ENCODE results near the gene LAMC1. TPM values are rescaled to one million over a fixed set of nuclear protein-coding genes. Genes with fewer than 3 reads are reported as not detected.
"Not testable (repeated sequence)": the region's sequence is repeated elsewhere in the genome, so short reads cannot be mapped to it uniquely, and the experiment has no call there.

Gene LAMC1
- total RNA-seq, 4 donors from 2014 or later: 58.3 to 124 (median 77.6) TPM

DNA sequence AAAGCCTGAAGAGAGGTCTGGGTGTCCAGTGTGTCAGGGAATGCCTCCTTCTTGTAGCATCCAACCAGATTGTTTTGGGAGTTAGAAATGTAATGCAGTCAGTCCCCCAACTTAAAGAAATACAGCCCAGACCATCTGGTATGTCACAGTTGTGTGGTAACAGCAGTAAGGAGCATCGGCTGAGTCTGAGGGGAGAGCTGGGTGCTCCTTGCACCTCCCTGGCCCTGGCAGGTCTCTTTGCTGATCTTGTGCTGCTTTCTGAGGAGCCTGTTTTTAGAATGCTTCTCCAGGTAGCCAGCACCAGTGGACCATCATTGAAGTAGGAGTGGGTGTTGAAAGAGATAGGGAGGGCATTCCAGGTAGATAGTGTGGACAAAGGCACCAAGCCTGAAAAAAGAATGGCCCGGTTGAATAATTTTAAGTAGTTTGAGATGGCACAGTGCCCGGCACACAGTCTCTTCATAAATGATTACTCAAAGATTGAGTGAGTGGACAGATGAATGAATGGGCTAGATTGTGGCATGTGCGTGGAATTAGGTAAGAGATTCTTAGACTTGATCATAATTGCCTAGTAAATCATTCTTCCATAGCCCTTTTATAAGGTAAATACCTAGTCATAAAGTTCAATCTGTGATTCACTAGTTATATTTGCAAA, 46.5 kb downstream of the LAMC1 start:
- TF ChIP-seq POLR2A (IDR thresholded peaks at IDR 0.05): no peak
- TF ChIP-seq EP300 (IDR thresholded peaks at IDR 0.05): no peak
- TF ChIP-seq POLR2AphosphoS5 (IDR thresholded peaks at IDR 0.05): no peak
- TF ChIP-seq, protein P1, sequence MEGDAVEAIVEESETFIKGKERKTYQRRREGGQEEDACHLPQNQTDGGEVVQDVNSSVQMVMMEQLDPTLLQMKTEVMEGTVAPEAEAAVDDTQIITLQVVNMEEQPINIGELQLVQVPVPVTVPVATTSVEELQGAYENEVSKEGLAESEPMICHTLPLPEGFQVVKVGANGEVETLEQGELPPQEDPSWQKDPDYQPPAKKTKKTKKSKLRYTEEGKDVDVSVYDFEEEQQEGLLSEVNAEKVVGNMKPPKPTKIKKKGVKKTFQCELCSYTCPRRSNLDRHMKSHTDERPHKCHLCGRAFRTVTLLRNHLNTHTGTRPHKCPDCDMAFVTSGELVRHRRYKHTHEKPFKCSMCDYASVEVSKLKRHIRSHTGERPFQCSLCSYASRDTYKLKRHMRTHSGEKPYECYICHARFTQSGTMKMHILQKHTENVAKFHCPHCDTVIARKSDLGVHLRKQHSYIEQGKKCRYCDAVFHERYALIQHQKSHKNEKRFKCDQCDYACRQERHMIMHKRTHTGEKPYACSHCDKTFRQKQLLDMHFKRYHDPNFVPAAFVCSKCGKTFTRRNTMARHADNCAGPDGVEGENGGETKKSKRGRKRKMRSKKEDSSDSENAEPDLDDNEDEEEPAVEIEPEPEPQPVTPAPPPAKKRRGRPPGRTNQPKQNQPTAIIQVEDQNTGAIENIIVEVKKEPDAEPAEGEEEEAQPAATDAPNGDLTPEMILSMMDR (IDR thresholded peaks at IDR 0.05): no peak
- H3K4me1 ChIP-seq: peaks cover 23% of the 10 kb centered on the region
- H3K27ac ChIP-seq: no peak overlapping the region
- H3K27me3 ChIP-seq: no peaks in the 10 kb centered on the region
- H3K9me3 ChIP-seq: no peaks in the 10 kb centered on the region
- H3K36me3 ChIP-seq: no peaks in the 10 kb centered on the region
- WGBS: 73% methylated on average over 4 of the region's 4 CpGs
- no peak overlapping the region for H3K4me3 ChIP-seq
- no peak for DNase-seq (ENCODE audit: low spot score in 2 of 2)

DNA sequence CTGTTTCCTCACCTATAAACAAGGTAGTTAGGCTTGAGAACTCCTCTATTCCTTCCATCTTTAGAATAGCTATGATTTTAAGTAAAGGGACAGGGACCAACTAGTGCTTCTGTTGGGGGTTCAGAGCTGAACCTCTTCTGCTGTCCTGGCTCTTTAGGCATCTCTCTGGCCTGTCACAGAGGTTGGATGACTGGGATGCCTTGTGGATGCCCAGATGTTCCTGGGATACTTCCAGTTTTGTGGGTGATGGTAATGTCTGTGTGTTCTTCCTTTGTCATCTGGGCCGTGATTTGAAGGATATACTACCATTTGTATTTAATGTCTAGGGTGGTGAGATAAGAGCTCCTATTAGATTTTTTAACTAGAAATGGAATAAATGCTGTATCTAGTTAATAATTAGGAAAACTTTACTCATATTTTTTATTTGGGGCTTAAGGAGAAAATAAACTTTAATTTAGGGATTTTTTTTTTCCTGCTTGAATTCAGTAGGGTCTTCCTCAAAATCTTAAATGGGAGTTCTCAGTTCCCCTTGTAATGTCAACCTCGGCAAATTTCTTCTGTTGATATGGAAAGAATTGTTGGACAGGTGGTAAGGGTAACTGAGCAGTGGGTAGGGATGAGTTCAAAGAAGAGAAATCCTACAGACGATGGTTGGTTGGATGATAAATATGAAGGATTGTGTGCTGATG, 47.2 kb downstream of the LAMC1 start:
- Histone ChIP-seq H3K36me3 (no peaks in the 10 kb centered on the region), H3K4me3 (no peak overlapping the region), H3K4me1 (peaks cover 24% of the 10 kb centered on the region), H3K27ac (no peak overlapping the region), H3K9me3 (no peaks in the 10 kb centered on the region), H3K27me3 (no peaks in the 10 kb centered on the region)
- DNase-seq (ENCODE audit: low spot score in 2 of 2): no peak
- TF ChIP-seq, protein P1 (IDR thresholded peaks at IDR 0.05): no peak
- TF ChIP-seq EP300 (IDR thresholded peaks at IDR 0.05) (no peak), POLR2A (IDR thresholded peaks at IDR 0.05) (no peak), POLR2AphosphoS5 (IDR thresholded peaks at IDR 0.05) (no peak)
- 77% methylated on average over 3 of the region's 3 CpGs for WGBS

DNA sequence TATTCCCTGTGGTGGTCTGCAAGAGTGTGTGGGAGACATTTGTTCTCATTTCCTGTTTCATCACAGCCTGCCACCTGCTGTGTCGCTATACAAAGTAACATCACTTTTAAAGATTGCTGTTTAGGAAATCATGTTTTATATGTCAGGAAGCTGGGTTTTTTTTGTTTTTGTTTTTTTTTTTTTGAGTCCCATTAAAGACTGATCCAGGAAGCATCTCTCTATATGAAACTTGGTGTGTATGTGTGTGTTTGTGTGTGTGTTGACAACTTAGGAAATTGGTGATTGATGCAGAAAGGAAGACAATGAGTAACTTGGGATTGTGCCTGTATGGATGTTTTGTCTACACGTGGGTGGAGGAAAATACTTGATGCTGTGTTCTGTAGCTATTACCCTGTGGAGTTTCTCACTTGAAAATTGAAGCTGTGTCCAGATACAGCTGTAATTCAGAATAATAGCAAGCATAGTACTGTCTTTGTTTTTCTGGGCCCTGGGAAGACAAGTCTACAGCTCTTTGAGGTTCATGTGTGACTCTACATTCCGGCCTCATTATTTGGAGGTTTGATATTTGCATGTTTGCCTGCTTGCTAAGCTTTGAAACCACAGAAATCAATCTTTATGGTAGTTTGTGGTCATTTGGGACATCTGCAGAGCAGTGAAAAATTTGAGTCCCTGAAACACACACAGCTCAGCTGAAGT, 47.9 kb downstream of the LAMC1 start:
- 41% methylated on average over 3 of the region's 3 CpGs for WGBS
- no peak for TF ChIP-seq POLR2AphosphoS5 (IDR thresholded peaks at IDR 0.05)
- TF ChIP-seq POLR2A (IDR thresholded peaks at IDR 0.05): no peak
- TF ChIP-seq, protein P1 (IDR thresholded peaks at IDR 0.05): no peak
- no peak for TF ChIP-seq EP300 (IDR thresholded peaks at IDR 0.05)
- peaks cover 30% of the 10 kb centered on the region for H3K4me1 ChIP-seq
- H3K27me3 ChIP-seq: no peaks in the 10 kb centered on the region
- no peak overlapping the region for H3K27ac ChIP-seq
- H3K36me3 ChIP-seq: no peaks in the 10 kb centered on the region
- H3K4me3 ChIP-seq: no peak overlapping the region
- DNase-seq (ENCODE audit: low spot score in 2 of 2): no peak
- H3K9me3 ChIP-seq: no peaks in the 10 kb centered on the region

DNA sequence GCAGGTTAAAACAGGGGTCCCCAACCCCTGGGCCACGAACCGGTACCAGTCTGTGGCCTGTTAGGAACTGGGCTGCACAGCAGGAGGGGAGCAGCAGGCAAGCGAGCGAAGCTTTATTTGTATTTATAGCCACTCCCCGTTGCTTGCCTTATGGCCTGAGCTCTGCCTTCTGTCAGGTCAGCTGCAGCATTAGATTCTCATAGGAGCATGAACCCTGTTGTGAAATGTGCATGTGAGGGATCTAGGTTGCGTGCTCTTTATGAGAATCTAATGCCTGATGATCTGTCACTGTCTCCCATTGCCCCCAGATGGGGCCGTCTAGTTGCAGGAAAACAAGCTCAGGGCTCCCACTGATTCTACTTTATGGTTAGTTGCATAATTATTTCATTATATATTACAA, 49.4 kb downstream of the LAMC1 start:
- H3K27ac ChIP-seq; H3K36me3 ChIP-seq; H3K4me3 ChIP-seq; DNase-seq (ENCODE audit: low spot score in 2 of 2); H3K9me3 ChIP-seq; H3K27me3 ChIP-seq: not testable (repeated sequence)
- H3K4me1 ChIP-seq: peaks cover 35% of the 10 kb centered on the region
- 90% methylated on average over 7 of the region's 7 CpGs for WGBS

DNA sequence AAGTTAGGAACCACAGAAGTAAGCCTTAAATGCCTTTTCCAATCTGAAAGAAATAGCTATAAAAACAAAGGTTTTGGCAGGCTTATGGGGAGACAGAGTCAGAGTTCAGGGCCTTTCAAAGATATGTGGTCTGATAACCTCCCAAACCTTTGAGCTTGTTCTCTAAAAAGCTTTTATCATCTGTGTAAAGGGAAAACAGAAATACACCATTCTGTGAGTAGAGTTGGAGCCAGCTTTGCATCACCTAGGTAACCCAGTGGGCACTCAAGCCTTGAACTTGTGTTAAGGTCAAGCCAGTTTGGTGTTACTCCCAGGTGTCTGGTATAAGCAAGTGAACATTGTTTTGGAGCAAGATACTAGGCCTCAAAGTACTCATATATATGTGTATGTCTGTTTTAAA, 50.1 kb downstream of the LAMC1 start:
- no peak overlapping the region for H3K27ac ChIP-seq
- H3K27me3 ChIP-seq: no peaks in the 10 kb centered on the region
- DNase-seq (ENCODE audit: low spot score in 2 of 2): no peak
- no peak overlapping the region for H3K4me3 ChIP-seq
- no peaks in the 10 kb centered on the region for H3K9me3 ChIP-seq
- H3K36me3 ChIP-seq: no peaks in the 10 kb centered on the region
- H3K4me1 ChIP-seq: peaks cover 35% of the 10 kb centered on the region
- TF ChIP-seq POLR2A (IDR thresholded peaks at IDR 0.05) (no peak), EP300 (IDR thresholded peaks at IDR 0.05) (no peak), POLR2AphosphoS5 (IDR thresholded peaks at IDR 0.05) (no peak)
- TF ChIP-seq, protein P1 (IDR thresholded peaks at IDR 0.05): no peak
